Measurements from ENCODE around the gene ARMC9. TPM values are rescaled to one million over a fixed set of nuclear protein-coding genes. Genes with fewer than 3 reads are reported as not detected.

ARMC9 gene
- total RNA-seq (10 to 100 TPM in 1 of 4 donors, 1 to 10 TPM in 3; 1.4 to 18.4 (median 2.6) TPM), polyA plus RNA-seq (1 to 10 TPM; 2.1 to 2.3 (median 2.2) TPM)
- long read RNA-seq, donor 1, partial matches to known transcripts, result 0 of 2 reads
- long read RNA-seq, donor 1, other reads (novel, unspliced or antisense), result 0 of 2 reads
- long read RNA-seq, donor 2, partial matches to known transcripts, result 2 of 8 reads
- long read RNA-seq, donor 2, other reads (novel, unspliced or antisense), result 3 of 8 reads

- no peaks in the 10 kb centered on the region for H3K36me3 ChIP-seq (ENCODE audit: insufficient read depth in 1 of 2, low read depth in 1 of 2)
- peak; percentile 95 to 99 (median 98) for ATAC-seq
- intact Hi-C loops (cut with DNase I), result loop anchor here in 1 of 2 donors (10.0 kb wide), 1 partner anchor 94 kb away; no protein-coding TSS in a partner anchor
- DNase-seq, result peak; percentile 75 to 83
- WGBS, 3 donors, result 0 to 1% (median 1%) methylated on average over 63 to 83 of the region's 83 CpGs
- no peaks in the 10 kb centered on the region for H3K9me3 ChIP-seq
- no peaks in the 10 kb centered on the region for H3K27me3 ChIP-seq (ENCODE audit: insufficient read depth in 3 of 3, low read length in 2 of 3)
- TF ChIP-seq CTCF (IDR thresholded peaks at IDR 0.05), result no peak
- H3K4me3 ChIP-seq, result peak within 1 kb of the TSS; percentile 97
- peak within 1 kb of the TSS; percentile 30 for H3K27ac ChIP-seq
- H3K4me1 ChIP-seq, result peaks cover 6% of the 10 kb centered on the region
Measured at GRCh38 chr2:231198291-231199173, at the start of gene ARMC9. TSS of gene ARMC9 (plus strand) at chr2:231198631. CDS start at chr2:231206239, 7,608 bp downstream.

GRCh38 chr2:231152800-231153557 is 45.5 kb upstream of the ARMC9 start:
- WGBS, 3 donors, result 93 to 95% (median 94%) methylated on average over 8 of the region's 8 CpGs
- intact Hi-C loops (cut with DNase I), result no loop called here
- Histone ChIP-seq H3K4me3 (no peak overlapping the region), H3K27me3 (ENCODE audit: insufficient read depth in 3 of 3, low read length in 2 of 3) (no peaks in the 10 kb centered on the region), H3K27ac (no peak overlapping the region), H3K4me1 (no peaks in the 10 kb centered on the region), H3K9me3 (no peaks in the 10 kb centered on the region), H3K36me3 (ENCODE audit: insufficient read depth in 1 of 2, low read depth in 1 of 2) (peaks cover 6 to 90% of the 10 kb centered on the region in 2 donors)
- no peak for ATAC-seq
- no peak for DNase-seq
- no peak for TF ChIP-seq CTCF (IDR thresholded peaks at IDR 0.05)

GRCh38 chr2:231159306-231159705 is 39.1 kb upstream of the ARMC9 start:
- no peak for DNase-seq
- ATAC-seq, result no peak
- H3K9me3 ChIP-seq, result no peaks in the 10 kb centered on the region
- no peak for TF ChIP-seq CTCF (IDR thresholded peaks at IDR 0.05)
- intact Hi-C loops (cut with DNase I), result loop anchor here in 1 of 2 donors (5.0 kb wide), 1 partner anchor 37 kb away; no protein-coding TSS in a partner anchor
- peaks cover 0 to 85% of the 10 kb centered on the region in 2 donors for H3K36me3 ChIP-seq (ENCODE audit: insufficient read depth in 1 of 2, low read depth in 1 of 2)
- no peak overlapping the region for H3K27ac ChIP-seq
- no peaks in the 10 kb centered on the region for H3K4me1 ChIP-seq
- H3K27me3 ChIP-seq (ENCODE audit: insufficient read depth in 3 of 3, low read length in 2 of 3), result no peaks in the 10 kb centered on the region
- H3K4me3 ChIP-seq, result no peak overlapping the region

GRCh38 chr2:231160701-231161100 is 37.7 kb upstream of the ARMC9 start:
- H3K27ac ChIP-seq, result no peak overlapping the region
- DNase-seq (no peak), ATAC-seq (no peak)
- no peaks in the 10 kb centered on the region for H3K4me1 ChIP-seq
- WGBS, 3 donors, result 94 to 96% (median 96%) methylated on average over 5 of the region's 5 CpGs
- H3K36me3 ChIP-seq (ENCODE audit: insufficient read depth in 1 of 2, low read depth in 1 of 2), result peaks cover 0 to 85% of the 10 kb centered on the region in 2 donors
- H3K9me3 ChIP-seq, result no peaks in the 10 kb centered on the region
- H3K4me3 ChIP-seq, result no peak overlapping the region
- H3K27me3 ChIP-seq (ENCODE audit: insufficient read depth in 3 of 3, low read length in 2 of 3), result no peaks in the 10 kb centered on the region
- TF ChIP-seq CTCF (IDR thresholded peaks at IDR 0.05), result no peak
- intact Hi-C loops (cut with DNase I), result no loop called here

Measured in psoas muscle (tissue), 8 donors.